C4-2B (cell line): ENCODE data around the gene TOR2A.

Source experiments
- H3K27ac ChIP-seq: fragments of 450-650 bp; 2 replicates; pipeline ENCODE4 v1.5.1; 2017
- ZFX ChIP-seq: fragments of 450-650 bp; IDR thresholded peaks from 2 replicates; pipeline ENCODE4 v1.6.1; 2017
- TF ChIP-seq, protein P1 (sequence below): fragments of 450-650 bp; conservative IDR thresholded peaks from 2 replicates; pipeline ENCODE4 v1.5.1; 2017; ENCODE audit warnings: mild to moderate bottlenecking

TOR2A gene

DNA sequence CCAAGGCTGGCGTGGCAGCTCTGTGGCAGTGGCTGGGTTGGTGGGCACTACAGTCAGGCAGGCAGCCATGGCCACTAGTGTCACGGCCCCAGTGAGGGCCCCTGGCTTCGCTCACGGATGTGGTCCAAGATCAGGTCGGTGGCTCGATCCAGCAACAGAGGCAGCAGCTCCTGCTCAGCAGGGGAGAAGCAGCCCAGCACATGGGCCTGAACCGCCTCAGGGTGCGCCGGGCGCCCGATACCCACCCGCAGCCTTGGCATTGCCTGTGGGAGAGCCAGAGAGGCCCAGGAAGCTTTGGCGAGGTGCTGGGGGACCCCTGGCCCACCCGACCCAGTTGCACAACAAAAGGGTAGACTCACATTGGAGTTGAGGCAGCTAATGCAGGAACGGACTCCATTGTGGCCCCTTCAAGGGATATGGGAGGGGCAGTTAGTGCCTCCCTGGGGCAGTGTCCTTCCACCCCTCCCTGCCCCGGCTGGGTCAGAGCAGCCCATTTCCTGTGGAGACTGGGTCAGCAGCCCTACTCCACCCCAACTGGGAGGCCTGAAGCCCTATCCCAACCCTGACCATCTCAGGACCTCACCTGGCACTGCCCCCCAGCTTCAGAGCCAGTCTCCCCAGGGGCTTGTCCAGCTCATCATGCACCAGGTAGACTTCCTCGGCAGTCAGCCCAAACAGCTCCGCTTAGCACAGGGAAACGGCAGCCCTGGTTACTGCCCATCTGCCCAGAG, 20.9 kb downstream of the TOR2A start:
- H3K27ac ChIP-seq = no peak overlapping the region
- TF ChIP-seq, protein P1, sequence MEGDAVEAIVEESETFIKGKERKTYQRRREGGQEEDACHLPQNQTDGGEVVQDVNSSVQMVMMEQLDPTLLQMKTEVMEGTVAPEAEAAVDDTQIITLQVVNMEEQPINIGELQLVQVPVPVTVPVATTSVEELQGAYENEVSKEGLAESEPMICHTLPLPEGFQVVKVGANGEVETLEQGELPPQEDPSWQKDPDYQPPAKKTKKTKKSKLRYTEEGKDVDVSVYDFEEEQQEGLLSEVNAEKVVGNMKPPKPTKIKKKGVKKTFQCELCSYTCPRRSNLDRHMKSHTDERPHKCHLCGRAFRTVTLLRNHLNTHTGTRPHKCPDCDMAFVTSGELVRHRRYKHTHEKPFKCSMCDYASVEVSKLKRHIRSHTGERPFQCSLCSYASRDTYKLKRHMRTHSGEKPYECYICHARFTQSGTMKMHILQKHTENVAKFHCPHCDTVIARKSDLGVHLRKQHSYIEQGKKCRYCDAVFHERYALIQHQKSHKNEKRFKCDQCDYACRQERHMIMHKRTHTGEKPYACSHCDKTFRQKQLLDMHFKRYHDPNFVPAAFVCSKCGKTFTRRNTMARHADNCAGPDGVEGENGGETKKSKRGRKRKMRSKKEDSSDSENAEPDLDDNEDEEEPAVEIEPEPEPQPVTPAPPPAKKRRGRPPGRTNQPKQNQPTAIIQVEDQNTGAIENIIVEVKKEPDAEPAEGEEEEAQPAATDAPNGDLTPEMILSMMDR = no peak
- TF ChIP-seq ZFX = no peak

DNA sequence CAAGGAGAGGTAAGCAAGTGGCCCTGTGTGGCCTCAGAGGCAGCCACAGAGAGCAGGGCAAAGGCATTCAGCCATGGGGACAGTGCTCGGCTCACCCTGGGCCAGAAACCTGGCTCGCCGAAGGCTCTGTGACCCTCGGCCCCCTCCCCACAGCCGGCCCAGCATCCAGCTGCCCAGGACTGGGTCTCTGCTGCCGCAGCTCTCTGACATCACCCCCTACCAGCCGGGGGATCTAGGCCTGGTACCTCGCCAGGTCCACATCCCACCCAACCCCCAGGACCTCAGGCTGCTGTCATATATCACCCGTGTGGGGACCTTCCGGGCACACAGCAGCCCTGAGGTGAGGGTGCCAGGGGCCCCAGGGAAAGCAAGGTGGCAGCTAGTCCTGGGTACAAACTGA, 22.2 kb downstream of the TOR2A start:
- TF ChIP-seq, protein P1 = no peak
- H3K27ac ChIP-seq = no peak overlapping the region

DNA sequence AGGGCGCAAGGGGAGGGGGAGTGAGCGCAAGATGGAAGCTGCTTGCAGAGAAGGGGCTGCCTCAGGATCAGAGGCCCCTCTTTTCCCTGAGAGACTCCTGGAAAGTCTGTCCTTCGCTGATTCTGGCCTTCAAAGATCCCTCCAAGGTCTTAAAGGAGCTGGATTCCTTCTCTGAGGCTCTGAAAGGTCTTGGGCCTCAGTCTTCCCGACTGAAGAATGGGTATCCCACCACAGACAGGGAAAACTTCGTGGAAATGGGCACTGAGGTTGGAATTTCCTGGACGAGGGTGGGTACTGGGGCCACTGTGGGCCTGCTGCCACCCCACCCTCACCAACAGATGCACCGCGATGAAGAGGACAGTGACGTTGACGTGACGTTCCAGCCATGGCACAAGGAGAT, 22.7 kb downstream of the TOR2A start:
- TF ChIP-seq ZFX = no peak
- TF ChIP-seq, protein P1 = no peak

DNA sequence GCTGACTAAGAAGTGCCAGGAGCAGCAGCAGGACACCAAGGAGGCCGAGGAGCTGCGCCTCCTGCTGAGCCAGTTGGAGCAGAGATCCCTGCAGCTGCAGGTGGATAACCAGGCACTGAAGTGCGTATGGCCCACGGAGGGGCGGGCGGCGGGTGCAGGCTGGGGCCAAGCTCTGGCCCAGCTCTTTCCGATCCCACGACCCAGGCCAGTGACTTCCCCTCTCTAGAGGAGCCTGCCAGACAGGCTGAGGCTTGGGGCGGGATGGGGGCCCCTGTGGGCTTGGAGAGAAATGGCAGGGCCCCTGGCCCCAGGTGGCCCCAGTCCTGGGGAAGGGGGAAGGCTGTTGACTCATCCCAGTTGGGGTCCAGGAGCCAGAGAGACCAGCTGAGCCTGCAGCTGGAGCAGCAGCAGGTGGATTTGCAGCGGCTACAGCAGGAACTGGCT, 23.2 kb downstream of the TOR2A start:
- no peak overlapping the region for H3K27ac ChIP-seq
- TF ChIP-seq, protein P1 = no peak
- TF ChIP-seq ZFX = no peak

More for the DNA sequence above, 22.7 kb downstream of the TOR2A start:
- no peak overlapping the region for H3K27ac ChIP-seq

DNA sequence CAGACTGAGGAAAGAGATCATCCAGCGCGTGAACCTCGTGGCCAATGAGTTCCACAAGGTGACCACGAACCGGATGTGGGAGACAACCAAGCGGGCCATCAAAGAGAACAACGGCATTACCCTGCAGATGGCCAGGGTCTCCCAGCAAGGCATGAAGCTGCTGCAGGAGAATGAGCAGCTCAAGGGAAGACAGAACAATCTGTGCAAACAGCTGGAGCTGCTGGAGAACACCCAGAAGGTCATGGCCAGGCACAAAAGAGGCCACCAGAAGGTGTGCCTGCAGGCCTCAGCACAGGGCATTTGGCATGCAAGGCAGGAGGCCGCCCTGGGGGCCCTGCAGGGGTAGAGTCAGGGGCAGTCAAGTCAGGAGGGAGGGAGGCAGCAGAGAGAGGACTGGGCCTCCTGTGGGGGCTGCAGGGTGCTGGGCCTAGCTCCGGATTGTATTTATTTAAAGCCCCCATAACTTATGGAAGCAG, 23.8 kb downstream of the TOR2A start:
- no peak overlapping the region for H3K27ac ChIP-seq
- TF ChIP-seq ZFX = no peak
- TF ChIP-seq, protein P1 = no peak

DNA sequence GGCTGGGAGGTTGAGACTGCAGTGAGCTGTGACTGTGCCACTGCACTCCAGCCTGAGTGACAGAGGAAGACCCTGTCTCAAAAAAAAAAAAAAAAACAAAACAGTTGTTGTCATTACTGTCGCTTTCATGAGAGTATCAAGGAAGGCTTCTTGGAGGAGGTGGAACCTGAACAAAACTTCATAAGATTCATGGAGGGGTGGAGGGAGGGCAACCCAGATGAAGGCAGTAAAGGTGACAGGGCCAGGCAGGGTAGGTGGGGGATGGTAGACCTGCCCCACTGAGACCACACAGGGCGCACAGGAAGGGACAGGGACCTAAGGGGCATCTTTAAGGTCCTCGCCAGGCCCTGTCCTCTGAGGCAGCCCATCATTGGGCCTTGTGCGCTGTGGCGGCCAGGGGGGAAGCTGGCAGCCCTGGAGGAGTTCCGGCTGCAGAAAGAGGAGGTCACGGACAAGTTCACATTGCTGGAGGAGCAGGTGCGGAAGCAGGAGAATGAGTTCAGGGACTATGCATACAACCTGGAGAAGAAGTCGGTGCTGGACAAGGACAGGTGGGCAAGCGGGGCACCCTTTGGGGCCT, 24.8 kb downstream of the TOR2A start:
- no peak overlapping the region for H3K27ac ChIP-seq
- TF ChIP-seq, protein P1 = no peak
- no peak for TF ChIP-seq ZFX

DNA sequence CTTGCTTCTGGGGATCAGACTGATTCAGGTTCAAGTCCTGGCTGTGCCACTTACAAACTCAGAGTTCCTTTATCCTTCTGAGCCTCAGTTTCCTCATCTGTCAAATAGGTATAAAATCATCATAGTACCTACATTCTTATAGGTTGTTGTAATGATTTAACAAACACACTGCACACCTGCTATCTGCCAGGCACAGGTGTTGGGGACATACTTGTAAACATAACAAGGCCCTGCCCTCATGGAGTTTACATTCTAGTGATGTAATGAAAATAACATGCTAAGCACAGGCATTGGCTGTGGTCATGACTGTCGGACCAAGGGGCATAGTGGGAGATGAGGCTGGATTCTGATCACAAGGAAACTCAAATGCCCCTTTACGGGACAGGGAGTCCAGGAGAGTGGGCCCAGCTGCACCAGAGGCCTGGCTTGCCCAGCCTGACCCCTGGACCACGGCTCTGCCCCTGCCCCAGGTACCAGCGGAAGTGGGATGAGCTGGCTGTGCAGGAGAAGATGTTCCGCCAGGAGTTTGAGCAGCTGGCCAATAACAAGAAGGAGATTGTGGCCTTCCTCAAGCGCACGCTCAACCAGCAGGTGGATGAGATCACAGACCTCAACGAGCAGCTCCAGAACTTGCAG, 26.0 kb downstream of the TOR2A start:
- H3K27ac ChIP-seq = no peak overlapping the region
- TF ChIP-seq, protein P1 = no peak
- no peak for TF ChIP-seq ZFX
